GM12878 (cell line): Measurements from ENCODE around the gene ELL. TPM values are rescaled to one million over a fixed set of nuclear protein-coding genes. Genes with fewer than 3 reads are reported as not detected.

ENCODE experiments used
- ATAC-seq: fragments of 200-7000 bp; cut with Tn5 transposase; 3 replicates; pipeline ENCODE4 v1.9.1; 2020; ENCODE audit warnings: mild to moderate bottlenecking, moderate library complexity
- BruUV-seq: library from RNA; stranded (reverse); fragments of 400-500 nt; replicated peaks from 2 replicates; lab custom pipeline; 2021; lab: Mats Ljungman, UMichigan
- CTCF ChIA-PET: fragments of 300-600 bp; sonication (Branson Sonifier 250); formaldehyde crosslinking; extraction: SDS; loops from one replicate; lab custom pipeline; 2021; ENCODE audit warnings: inconsistent platforms; lab: Yijun Ruan, JAX
- POLR2A ChIA-PET: fragments of 350-600 bp; formaldehyde crosslinking; extraction: SDS; loops from one replicate; lab custom pipeline; 2021; ENCODE audit warnings: inconsistent platforms; lab: Charles Lee
- RAD21 ChIA-PET: fragments of 300-600 bp; sonication (Branson Sonifier 250); formaldehyde crosslinking; loops from one replicate; lab custom pipeline; 2023; ENCODE audit warnings: antibody characterized with exemption; ENCODE audit not compliant: unreplicated experiment; lab: Charles Lee
- SMC1A ChIA-PET: fragments of 300-600 bp; sonication (Branson Sonifier 250); formaldehyde crosslinking; loops from one replicate; lab custom pipeline; 2023; ENCODE audit not compliant: unreplicated experiment, uncharacterized antibody; lab: Charles Lee
- DNase-seq: peaks from one replicate; pipeline ENCODE4 v3.0.0-alpha.2; 2011; ENCODE audit warnings: low read depth, low spot score
- FAIRE-seq: peaks from 3 replicates; lab custom pipeline; 2011; peaks lifted over from hg19 to GRCh38; lab: Jason Lieb, UNC
- H2AFZ ChIP-seq: 2 replicates; pipeline ENCODE4 v1.6.0; 2011; ENCODE audit warnings: low read depth, low read length, control low read depth; ENCODE audit not compliant: control insufficient read depth
- H3K27ac ChIP-seq: 2 replicates; pipeline ENCODE4 v1.5.1; 2011; ENCODE audit warnings: control low read depth; ENCODE audit not compliant: control insufficient read depth, insufficient read depth
- H3K27me3 ChIP-seq, 2 experiments: replicated peaks in 1 of 2; 2 replicates each; pipeline versions ENCODE4 v1.6.0 to v1.6.1; 2011; ENCODE audit warnings: low read length in 1 of 2; ENCODE audit not compliant: control insufficient read depth in 2 of 2, insufficient read depth in 2 of 2
- H3K36me3 ChIP-seq, 2 experiments: 2 replicates each; pipeline ENCODE4 v1.5.1; 2011; ENCODE audit warnings: low read length in 1 of 2; ENCODE audit not compliant: control insufficient read depth in 2 of 2, insufficient read depth in 2 of 2
- H3K4me1 ChIP-seq: 2 replicates; pipeline ENCODE4 v1.6.1; 2011; ENCODE audit warnings: mild to moderate bottlenecking, low read length, moderate library complexity, mixed read lengths; ENCODE audit not compliant: control insufficient read depth, insufficient read depth
- H3K4me2 ChIP-seq: 2 replicates; pipeline ENCODE4 v1.6.0; 2011; ENCODE audit warnings: control low read depth; ENCODE audit not compliant: control insufficient read depth, insufficient read depth
- H3K4me3 ChIP-seq: fragments of 200-600 bp; sonication (generic); 2 replicates; pipeline ENCODE4 v1.5.1; 2016
- H3K79me2 ChIP-seq: 2 replicates; pipeline ENCODE4 v1.6.0; 2011; ENCODE audit warnings: low read length; ENCODE audit not compliant: control insufficient read depth, insufficient read depth
- H3K9ac ChIP-seq: 2 replicates; pipeline ENCODE4 v1.8.0; 2011; ENCODE audit warnings: low read length, control low read depth, mixed read lengths; ENCODE audit not compliant: control insufficient read depth, insufficient read depth
- H3K9me3 ChIP-seq: replicated peaks from 3 replicates; pipeline ENCODE4 v1.5.1; 2011; ENCODE audit warnings: mild to moderate bottlenecking, low read length; ENCODE audit not compliant: control insufficient read depth, insufficient read depth
- H4K20me1 ChIP-seq: 2 replicates; pipeline ENCODE4 v1.6.0; 2011; ENCODE audit not compliant: control insufficient read depth, insufficient read depth
- BCLAF1 ChIP-seq: fragments of 450-650 bp; IDR thresholded peaks from 2 replicates; pipeline ENCODE4 v1.6.1; 2017; ENCODE audit warnings: antibody characterized with exemption, mild to moderate bottlenecking, moderate library complexity
- CBX3 ChIP-seq: fragments of 200-600 bp; sonication (generic); IDR thresholded peaks from 2 replicates; pipeline ENCODE4 v1.6.1; 2016; ENCODE audit warnings: low read depth, borderline replicate concordance
- KDM1A ChIP-seq: fragments of 200-600 bp; sonication (generic); IDR thresholded peaks from 2 replicates; pipeline ENCODE4 v1.6.1; 2016; ENCODE audit warnings: borderline replicate concordance
- LARP7 ChIP-seq: fragments of 450-650 bp; IDR thresholded peaks from 2 replicates; pipeline ENCODE4 v1.6.1; 2017; ENCODE audit warnings: mild to moderate bottlenecking
- NFIC ChIP-seq: IDR thresholded peaks from 2 replicates; pipeline ENCODE4 v1.6.1; 2012; ENCODE audit warnings: low read depth, mild to moderate bottlenecking, inconsistent platforms, low read length, moderate library complexity
- PAX5 ChIP-seq: IDR thresholded peaks from 2 replicates; pipeline ENCODE4 v1.6.1; 2011; ENCODE audit warnings: low read depth, low read length, borderline replicate concordance
- PAX8 ChIP-seq: fragments of 450-650 bp; IDR thresholded peaks from 2 replicates; pipeline ENCODE4 v1.6.1; 2017; ENCODE audit warnings: mild to moderate bottlenecking, moderate library complexity
- PBX3 ChIP-seq: IDR thresholded peaks from 2 replicates; pipeline ENCODE4 v1.6.1; 2011; ENCODE audit warnings: mild to moderate bottlenecking, low read depth, low read length, moderate library complexity; ENCODE audit not compliant: insufficient replicate concordance
- SREBF1 ChIP-seq: IDR thresholded peaks from 2 replicates; pipeline ENCODE4 v1.6.1; 2012; ENCODE audit warnings: mild to moderate bottlenecking, low read length
- YBX1 ChIP-seq: fragments of 450-650 bp; IDR thresholded peaks from 2 replicates; pipeline ENCODE4 v1.6.1; 2016; ENCODE audit warnings: antibody characterized with exemption
- WGBS: methylation state at CpG from one replicate; pipeline ENCODE4 v1.1.6; 2016; ENCODE audit warnings: low lambda C conversion rate; ENCODE audit not compliant: insufficient replicate concordance, insufficient coverage; ENCODE audit errors: missing lambda C conversion rate; 5-methylcytosine and 5-hydroxymethylcytosine counted together
- in situ Hi-C: fragments of 300-500 bp; cut with MboI; formaldehyde crosslinking; loops from 9 replicates; pipeline ENCODE4 v1.14.3; 2018; ENCODE audit warnings: mixed read lengths
- intact Hi-C: fragments of 100-400 bp; cut with micrococcal nuclease; formaldehyde crosslinking; loops from one replicate; pipeline ENCODE4 v1.14.2; 2022; ENCODE audit not compliant: unreplicated experiment
- polyA plus RNA-seq, 11 experiments: library from polyadenylated mRNA; depleted of rRNA in 4 of 11; unstranded in 6 of 11; stranded (reverse) in 5 of 11; fragments of >200 nt; fragmentation: Nextera tagmentation in 4 of 11; fragmentation: Illumina TruSeq in 1 of 11; extraction: Ambion mirVana in 4 of 11; extraction: Trizol in 1 of 11; gene quantifications; 1 replicate in 1 of 11; 2 replicates in 10 of 11; pipeline versions ENCODE4 v1.2.1 to v1.2.3, GENCODE V29; 2011 to 2016; ENCODE audit warnings: inconsistent platforms in 2 of 11, missing spikeins in 2 of 11, low read depth in 1 of 11
- total RNA-seq, 4 experiments: library from RNA; depleted of rRNA in 3 of 4; stranded (reverse); fragments of >200 nt in 3 of 4; fragmentation: Illumina TruSeq in 1 of 4; extraction: Trizol in 1 of 4; gene quantifications; 2 replicates each; pipeline versions ENCODE4 v1.2.1 to v1.2.3, GENCODE V29; 2013 to 2021
- TF ChIP-seq, protein P1 (sequence below): IDR thresholded peaks from 2 replicates; pipeline ENCODE4 v1.6.1; 2011; ENCODE audit warnings: borderline replicate concordance, low read depth, mild to moderate bottlenecking, moderate library complexity, mixed read lengths, low read length; ENCODE audit not compliant: insufficient read depth; ENCODE audit errors: extremely low read length
- TF ChIP-seq, protein P2 (sequence below): fragments of 450-650 bp; IDR thresholded peaks from 2 replicates; pipeline ENCODE4 v1.6.1; 2014; ENCODE audit warnings: mild to moderate bottlenecking

The ELL gene
- total and polyA plus RNA-seq, 10 of the 15 experiments (the other 5 are each of a cell fraction or from before 2014, with no cell fraction given) = 0.91 to 25.0 (median 9.1) TPM

DNA sequence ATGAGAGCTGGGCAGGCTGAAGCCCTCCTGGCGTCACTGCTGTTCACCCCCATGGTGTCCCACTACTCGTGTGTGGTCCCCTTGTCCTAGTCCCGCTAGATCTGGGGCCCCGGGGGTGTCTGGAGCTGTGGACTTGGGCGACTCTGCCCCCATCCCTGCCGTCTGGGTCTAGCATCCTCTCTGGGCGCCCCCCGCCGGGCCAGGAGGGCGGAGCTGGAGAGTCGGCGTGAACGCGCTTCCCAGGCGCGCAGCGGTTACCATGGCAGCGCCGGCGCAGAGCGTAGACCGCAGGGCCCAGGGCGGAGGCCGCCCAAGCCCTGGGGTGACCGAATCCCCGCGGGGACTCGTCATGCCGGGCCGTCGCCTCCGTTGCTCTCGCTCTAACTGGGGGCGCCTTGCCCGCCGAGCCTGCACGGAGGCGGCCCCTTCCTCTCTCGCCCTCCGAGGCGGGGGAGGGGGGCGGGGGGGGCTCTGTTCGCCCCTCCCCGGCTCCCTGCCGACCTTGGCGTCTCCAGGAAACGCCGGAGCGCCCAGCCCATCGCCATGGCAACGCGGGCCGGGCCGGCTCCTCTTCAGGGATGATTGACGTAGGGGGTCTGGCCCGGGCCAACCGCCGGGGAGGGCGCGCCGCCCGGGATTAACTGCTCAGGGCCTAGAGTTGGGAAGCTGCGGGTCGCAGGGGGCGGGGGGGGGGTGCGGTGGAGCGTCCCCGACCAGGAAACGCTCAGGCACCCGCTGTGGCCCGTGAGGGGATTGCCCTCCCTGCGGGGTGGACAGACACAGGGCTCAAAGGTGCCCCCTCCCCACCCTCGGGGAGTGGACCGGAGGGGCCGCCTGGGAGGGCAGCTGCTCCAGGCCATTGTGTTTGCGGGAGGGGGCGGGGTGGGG, 92.8 kb downstream of the ELL start (continued):
- no peak for TF ChIP-seq BCLAF1
- TF ChIP-seq CBX3 = no peak
- no peak for TF ChIP-seq PAX5
- no peak for TF ChIP-seq KDM1A
- no peak for TF ChIP-seq PAX8
- no peak for TF ChIP-seq SREBF1

- Histone ChIP-seq H3K9me3 (no peaks in the 10 kb centered on the region), H3K27me3 (no peaks in the 10 kb centered on the region), H4K20me1 (no peaks in the 10 kb centered on the region; the same call in 1 of the 2 replicates), H3K9ac (no peak overlapping the region), H3K4me2 (peak overlapping the region; percentile 86; the same call in 1 of the 2 replicates), H2AFZ (no peak overlapping the region), H3K79me2 (peaks cover 26% of the 10 kb centered on the region), H3K4me3 (no peak overlapping the region), H3K4me1 (peaks cover 28% of the 10 kb centered on the region), H3K27ac (no peak overlapping the region), H3K36me3 (peaks cover 0 to 5% of the 10 kb centered on the region in 2 experiments; a peak in 3 of 4 replicates)
- no peak for FAIRE-seq
- in situ Hi-C loops = no loop called here
- TF ChIP-seq PBX3 = no peak
- no peak for TF ChIP-seq NFIC
- TF ChIP-seq, protein P1, sequence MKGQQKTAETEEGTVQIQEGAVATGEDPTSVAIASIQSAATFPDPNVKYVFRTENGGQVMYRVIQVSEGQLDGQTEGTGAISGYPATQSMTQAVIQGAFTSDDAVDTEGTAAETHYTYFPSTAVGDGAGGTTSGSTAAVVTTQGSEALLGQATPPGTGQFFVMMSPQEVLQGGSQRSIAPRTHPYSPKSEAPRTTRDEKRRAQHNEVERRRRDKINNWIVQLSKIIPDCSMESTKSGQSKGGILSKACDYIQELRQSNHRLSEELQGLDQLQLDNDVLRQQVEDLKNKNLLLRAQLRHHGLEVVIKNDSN = no peak
- TF ChIP-seq LARP7 = no peak
- TF ChIP-seq YBX1 = no peak
- TF ChIP-seq, protein P2, sequence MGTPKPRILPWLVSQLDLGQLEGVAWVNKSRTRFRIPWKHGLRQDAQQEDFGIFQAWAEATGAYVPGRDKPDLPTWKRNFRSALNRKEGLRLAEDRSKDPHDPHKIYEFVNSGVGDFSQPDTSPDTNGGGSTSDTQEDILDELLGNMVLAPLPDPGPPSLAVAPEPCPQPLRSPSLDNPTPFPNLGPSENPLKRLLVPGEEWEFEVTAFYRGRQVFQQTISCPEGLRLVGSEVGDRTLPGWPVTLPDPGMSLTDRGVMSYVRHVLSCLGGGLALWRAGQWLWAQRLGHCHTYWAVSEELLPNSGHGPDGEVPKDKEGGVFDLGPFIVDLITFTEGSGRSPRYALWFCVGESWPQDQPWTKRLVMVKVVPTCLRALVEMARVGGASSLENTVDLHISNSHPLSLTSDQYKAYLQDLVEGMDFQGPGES = no peak
- intact Hi-C loops = no loop called here
- ATAC-seq = no peak
- no peak for DNase-seq
- ChIA-PET SMC1A (interaction anchor here (1.0 to 1.4 kb wide), 3 partner anchors 9 to 13 kb away, joined by 3 to 7 read pairs (median 3); partner anchors contain the start of gene SSBP4), RAD21 (interaction anchor here (1.0 to 1.8 kb wide), 3 partner anchors 10 to 14 kb away, joined by 4 to 6 read pairs (median 6); no protein-coding TSS in a partner anchor), POLR2A (interaction anchor here (1.6 kb wide), 1 partner anchor 9 kb away, joined by 6 read pairs; the partner anchor contains the start of gene SSBP4), CTCF (interaction anchor here (1.2 kb wide), 1 partner anchor 17 kb away, joined by 4 read pairs; no protein-coding TSS in a partner anchor)
- 57% methylated on average over 12 of the region's 17 CpGs for WGBS
- BruUV-seq = no TSS peak
Measured at GRCh38 chr19:18428173-18428786, 93.6 kb downstream of the ELL start.
